SK-N-SH (cell line): ENCODE measurements around the gene C15orf39.

Source experiments
- ELF1 ChIP-seq: IDR thresholded peaks from 2 replicates; pipeline ENCODE4 v1.4.0; 2012
- GATA2 ChIP-seq: sonication (generic); formaldehyde crosslinking; IDR thresholded peaks from 2 replicates; pipeline ENCODE4 v1.5.0; 2020; ENCODE audit warnings: mild to moderate bottlenecking, missing genetic modification reagents
- JUND ChIP-seq: IDR thresholded peaks from 2 replicates; pipeline ENCODE4 v1.4.0; 2012
- NFIC ChIP-seq: IDR thresholded peaks from 2 replicates; pipeline ENCODE4 v1.4.0; 2012; ENCODE audit warnings: borderline replicate concordance
- NRF1 ChIP-seq: IDR thresholded peaks from 2 replicates; pipeline ENCODE4 v1.6.1; 2012; ENCODE audit warnings: low read depth, mild to moderate bottlenecking, low read length
- RAD21 ChIP-seq: IDR thresholded peaks from 2 replicates; pipeline ENCODE4 v1.6.1; 2012; ENCODE audit warnings: mild to moderate bottlenecking, low read length
- TCF12 ChIP-seq: IDR thresholded peaks from 2 replicates; pipeline ENCODE4 v1.4.0; 2012
- YY1 ChIP-seq: IDR thresholded peaks from 2 replicates; pipeline ENCODE4 v1.4.0; 2012; ENCODE audit warnings: low read depth, mild to moderate bottlenecking
- TF ChIP-seq, protein P1 (sequence below): fragments of 200-600 bp; sonication (generic); IDR thresholded peaks from 2 replicates; pipeline ENCODE4 v1.6.1; 2017; ENCODE audit warnings: antibody characterized with exemption, mild to moderate bottlenecking, moderate library complexity
- TF ChIP-seq, protein P2 (sequence below): IDR thresholded peaks from 2 replicates; pipeline ENCODE4 v1.4.0; 2012; ENCODE audit warnings: low read depth, borderline replicate concordance
- TF ChIP-seq, protein P3 (sequence below): IDR thresholded peaks from 2 replicates; pipeline ENCODE4 v1.6.1; 2012; ENCODE audit warnings: mild to moderate bottlenecking, low read depth, low read length, moderate library complexity

DNA sequence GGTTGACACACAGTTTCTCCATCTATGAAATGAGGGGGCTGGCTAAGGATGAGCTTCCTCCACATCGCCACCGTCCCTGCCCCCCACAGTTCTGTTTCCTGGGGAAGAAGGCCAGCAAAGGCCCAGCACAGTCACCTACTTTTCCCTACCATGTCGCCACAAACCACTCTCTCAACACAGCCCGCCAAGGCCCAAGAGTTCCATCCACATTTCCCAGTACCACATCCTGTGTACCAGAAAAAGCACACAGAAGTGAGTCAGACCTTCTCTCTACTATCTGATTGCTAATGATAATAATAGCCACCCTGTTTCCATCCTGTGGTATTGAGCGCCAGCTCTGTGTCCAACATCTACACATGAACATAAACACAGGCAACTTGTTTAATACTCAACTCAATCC, 30.3 kb upstream of the C15orf39 start:
- peak; percentile 74 for TF ChIP-seq TCF12
- TF ChIP-seq, protein P1, sequence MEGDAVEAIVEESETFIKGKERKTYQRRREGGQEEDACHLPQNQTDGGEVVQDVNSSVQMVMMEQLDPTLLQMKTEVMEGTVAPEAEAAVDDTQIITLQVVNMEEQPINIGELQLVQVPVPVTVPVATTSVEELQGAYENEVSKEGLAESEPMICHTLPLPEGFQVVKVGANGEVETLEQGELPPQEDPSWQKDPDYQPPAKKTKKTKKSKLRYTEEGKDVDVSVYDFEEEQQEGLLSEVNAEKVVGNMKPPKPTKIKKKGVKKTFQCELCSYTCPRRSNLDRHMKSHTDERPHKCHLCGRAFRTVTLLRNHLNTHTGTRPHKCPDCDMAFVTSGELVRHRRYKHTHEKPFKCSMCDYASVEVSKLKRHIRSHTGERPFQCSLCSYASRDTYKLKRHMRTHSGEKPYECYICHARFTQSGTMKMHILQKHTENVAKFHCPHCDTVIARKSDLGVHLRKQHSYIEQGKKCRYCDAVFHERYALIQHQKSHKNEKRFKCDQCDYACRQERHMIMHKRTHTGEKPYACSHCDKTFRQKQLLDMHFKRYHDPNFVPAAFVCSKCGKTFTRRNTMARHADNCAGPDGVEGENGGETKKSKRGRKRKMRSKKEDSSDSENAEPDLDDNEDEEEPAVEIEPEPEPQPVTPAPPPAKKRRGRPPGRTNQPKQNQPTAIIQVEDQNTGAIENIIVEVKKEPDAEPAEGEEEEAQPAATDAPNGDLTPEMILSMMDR = no peak
- peak; percentile 66 for TF ChIP-seq NFIC
- TF ChIP-seq ELF1 = no peak
- no peak for TF ChIP-seq YY1
- TF ChIP-seq, protein P2, sequence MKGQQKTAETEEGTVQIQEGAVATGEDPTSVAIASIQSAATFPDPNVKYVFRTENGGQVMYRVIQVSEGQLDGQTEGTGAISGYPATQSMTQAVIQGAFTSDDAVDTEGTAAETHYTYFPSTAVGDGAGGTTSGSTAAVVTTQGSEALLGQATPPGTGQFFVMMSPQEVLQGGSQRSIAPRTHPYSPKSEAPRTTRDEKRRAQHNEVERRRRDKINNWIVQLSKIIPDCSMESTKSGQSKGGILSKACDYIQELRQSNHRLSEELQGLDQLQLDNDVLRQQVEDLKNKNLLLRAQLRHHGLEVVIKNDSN = no peak
- no peak for TF ChIP-seq RAD21
- TF ChIP-seq, protein P3, sequence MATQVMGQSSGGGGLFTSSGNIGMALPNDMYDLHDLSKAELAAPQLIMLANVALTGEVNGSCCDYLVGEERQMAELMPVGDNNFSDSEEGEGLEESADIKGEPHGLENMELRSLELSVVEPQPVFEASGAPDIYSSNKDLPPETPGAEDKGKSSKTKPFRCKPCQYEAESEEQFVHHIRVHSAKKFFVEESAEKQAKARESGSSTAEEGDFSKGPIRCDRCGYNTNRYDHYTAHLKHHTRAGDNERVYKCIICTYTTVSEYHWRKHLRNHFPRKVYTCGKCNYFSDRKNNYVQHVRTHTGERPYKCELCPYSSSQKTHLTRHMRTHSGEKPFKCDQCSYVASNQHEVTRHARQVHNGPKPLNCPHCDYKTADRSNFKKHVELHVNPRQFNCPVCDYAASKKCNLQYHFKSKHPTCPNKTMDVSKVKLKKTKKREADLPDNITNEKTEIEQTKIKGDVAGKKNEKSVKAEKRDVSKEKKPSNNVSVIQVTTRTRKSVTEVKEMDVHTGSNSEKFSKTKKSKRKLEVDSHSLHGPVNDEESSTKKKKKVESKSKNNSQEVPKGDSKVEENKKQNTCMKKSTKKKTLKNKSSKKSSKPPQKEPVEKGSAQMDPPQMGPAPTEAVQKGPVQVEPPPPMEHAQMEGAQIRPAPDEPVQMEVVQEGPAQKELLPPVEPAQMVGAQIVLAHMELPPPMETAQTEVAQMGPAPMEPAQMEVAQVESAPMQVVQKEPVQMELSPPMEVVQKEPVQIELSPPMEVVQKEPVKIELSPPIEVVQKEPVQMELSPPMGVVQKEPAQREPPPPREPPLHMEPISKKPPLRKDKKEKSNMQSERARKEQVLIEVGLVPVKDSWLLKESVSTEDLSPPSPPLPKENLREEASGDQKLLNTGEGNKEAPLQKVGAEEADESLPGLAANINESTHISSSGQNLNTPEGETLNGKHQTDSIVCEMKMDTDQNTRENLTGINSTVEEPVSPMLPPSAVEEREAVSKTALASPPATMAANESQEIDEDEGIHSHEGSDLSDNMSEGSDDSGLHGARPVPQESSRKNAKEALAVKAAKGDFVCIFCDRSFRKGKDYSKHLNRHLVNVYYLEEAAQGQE = no peak
- TF ChIP-seq GATA2 (CRISPR knock-in tag) = no peak
- TF ChIP-seq JUND = peak; percentile 69
- TF ChIP-seq NRF1 = no peak
